Fibroblast of the aortic adventitia (primary cell): ENCODE results near the gene PPP2R3A. TPM values are rescaled to one million over a fixed set of nuclear protein-coding genes. Genes with fewer than 3 reads are reported as not detected.

Source experiments
- DNase-seq: peaks from one replicate; pipeline ENCODE4 v3.0.0-alpha.2; 2010; ENCODE audit warnings: low read depth
- H3K4me3 ChIP-seq: 2 replicates; pipeline ENCODE4 v1.5.1; 2011; ENCODE audit warnings: low read depth, mild to moderate bottlenecking, control low read depth, low read length, moderate library complexity
- total RNA-seq: library from RNA; depleted of rRNA; stranded (reverse); fragments of >200 nt; gene quantifications from 2 replicates; pipeline ENCODE4 v1.2.3, GENCODE V29; 2012; ENCODE audit warnings: low replicate concordance
- TF ChIP-seq, protein P1 (sequence below): IDR thresholded peaks from 2 replicates; pipeline ENCODE4 v1.5.1; 2011; ENCODE audit warnings: mild to moderate bottlenecking, low read length, control low read depth, inconsistent platforms; ENCODE audit not compliant: insufficient read depth

PPP2R3A gene
- total RNA-seq, 1 donor: 17.9 TPM

DNA sequence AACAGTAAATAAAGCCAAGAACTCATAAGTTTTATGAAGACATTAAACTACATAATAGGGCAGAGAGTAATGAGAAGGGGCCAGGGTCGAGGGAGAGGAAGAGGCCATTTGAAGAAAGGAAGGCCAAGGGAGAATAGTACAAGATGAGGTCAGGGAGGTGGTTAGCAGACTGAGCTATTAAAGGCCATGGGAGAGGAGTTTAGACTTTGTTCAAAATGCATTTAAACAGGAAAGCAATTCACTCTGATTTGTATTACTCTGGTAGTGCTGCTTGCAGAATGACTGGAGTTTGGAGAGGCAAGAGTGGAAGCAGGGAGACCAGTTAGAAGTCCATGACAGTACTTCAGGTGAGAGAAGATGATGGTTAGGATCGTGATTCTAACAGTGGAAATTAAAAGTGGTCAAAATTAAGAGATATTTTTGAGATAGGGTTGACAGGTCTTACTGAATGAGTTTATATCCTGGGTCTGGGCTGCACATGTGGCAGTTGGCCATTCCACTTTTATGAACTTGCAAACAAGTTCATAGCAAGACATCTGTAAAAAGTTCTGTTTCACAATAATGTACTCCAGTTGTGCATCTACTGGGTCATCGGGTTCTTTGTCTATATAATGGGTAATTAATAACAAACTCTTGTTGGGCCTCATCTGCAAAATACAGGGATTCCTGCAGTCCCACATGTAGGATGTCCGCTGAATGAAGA lies 16.3 kb downstream of the PPP2R3A start:
- H3K4me3 ChIP-seq: no peak overlapping the region
- no peak for DNase-seq
- TF ChIP-seq, protein P1, sequence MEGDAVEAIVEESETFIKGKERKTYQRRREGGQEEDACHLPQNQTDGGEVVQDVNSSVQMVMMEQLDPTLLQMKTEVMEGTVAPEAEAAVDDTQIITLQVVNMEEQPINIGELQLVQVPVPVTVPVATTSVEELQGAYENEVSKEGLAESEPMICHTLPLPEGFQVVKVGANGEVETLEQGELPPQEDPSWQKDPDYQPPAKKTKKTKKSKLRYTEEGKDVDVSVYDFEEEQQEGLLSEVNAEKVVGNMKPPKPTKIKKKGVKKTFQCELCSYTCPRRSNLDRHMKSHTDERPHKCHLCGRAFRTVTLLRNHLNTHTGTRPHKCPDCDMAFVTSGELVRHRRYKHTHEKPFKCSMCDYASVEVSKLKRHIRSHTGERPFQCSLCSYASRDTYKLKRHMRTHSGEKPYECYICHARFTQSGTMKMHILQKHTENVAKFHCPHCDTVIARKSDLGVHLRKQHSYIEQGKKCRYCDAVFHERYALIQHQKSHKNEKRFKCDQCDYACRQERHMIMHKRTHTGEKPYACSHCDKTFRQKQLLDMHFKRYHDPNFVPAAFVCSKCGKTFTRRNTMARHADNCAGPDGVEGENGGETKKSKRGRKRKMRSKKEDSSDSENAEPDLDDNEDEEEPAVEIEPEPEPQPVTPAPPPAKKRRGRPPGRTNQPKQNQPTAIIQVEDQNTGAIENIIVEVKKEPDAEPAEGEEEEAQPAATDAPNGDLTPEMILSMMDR: no peak

DNA sequence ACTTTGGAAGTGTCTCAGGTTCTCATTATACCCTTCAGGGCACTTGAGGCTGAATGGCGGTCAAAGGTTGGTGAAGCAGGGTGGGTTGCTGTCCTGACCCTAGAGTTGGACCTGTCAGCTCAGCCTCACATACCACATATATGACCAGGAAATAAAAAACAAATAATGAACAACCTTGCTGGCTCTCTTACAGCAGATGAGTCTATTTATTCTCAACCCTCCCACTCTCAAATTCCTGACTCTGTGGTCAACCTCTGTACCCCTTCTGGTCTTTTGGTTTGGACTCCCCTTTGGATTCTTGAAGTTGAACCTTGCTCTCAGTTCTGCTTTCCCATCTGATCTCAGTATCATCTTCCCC lies 16.9 kb downstream of the PPP2R3A start:
- no peak overlapping the region for H3K4me3 ChIP-seq
- no peak for DNase-seq
- TF ChIP-seq, protein P1: no peak

DNA sequence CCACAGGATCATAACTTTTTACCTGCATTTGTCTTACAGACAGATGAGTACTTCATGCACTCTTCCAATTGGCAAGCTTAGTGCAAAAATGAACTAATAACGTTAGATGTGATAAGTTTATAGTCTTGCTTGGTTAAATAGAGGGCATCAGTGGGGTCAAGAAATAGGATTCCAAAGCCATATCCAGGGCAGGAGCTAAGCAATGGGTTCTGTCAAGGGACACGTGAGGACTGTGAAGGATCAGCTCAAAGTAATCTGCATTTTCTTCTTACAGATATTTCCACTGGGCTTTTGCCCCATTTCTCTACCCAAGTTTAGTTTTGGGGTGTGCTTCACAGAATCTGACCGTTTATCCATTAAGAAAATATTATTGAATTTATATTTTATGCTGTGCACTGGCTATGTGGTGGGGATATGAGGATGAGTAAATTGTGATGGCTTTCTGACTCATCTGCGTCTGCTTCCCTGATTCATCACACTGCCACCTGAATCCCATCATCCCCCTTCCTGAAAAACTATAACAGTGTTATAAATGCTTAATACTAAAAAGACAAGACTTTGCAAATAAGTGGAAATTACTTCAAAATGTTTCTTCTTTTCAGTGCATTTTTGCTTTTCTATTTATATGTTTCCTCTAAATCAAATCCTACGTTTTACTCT lies 17.5 kb downstream of the PPP2R3A start:
- TF ChIP-seq, protein P1: no peak
- no peak overlapping the region for H3K4me3 ChIP-seq

DNA sequence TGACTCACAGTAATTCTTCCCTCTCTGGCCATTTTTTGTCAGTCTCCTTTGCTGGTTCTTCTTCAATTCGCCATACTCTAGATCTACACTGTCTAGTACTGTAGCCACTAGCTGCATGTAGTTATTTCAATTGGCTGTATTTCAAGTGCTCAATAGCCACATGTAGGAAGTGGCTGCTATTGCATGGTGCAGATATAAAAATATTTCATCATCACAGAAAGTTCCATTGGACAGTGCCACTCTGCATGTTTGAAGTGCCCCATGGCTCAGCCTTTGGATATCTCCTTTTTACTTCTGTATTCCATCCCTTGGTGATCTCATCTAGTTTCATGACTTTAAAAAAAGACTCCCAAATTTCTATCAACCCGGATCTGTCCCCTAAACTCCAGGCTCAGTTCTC lies 22.1 kb downstream of the PPP2R3A start:
- no peak for DNase-seq
- no peak overlapping the region for H3K4me3 ChIP-seq
- TF ChIP-seq, protein P1: no peak

More for the DNA sequence above, 17.5 kb downstream of the PPP2R3A start:
- peak; percentile 17 for DNase-seq

- no peak overlapping the region for H3K4me3 ChIP-seq
- DNase-seq: peak; percentile 57
These were observed 23.7 kb downstream of the PPP2R3A start for GRCh38 chr3:135989242-135989641.

GRCh38 chr3:135990903-135991302 lies 25.4 kb downstream of the PPP2R3A start:
- DNase-seq: no peak
- H3K4me3 ChIP-seq: no peak overlapping the region
- TF ChIP-seq, protein P1: no peak

More at GRCh38 chr3:135989242-135989641, 23.7 kb downstream of the PPP2R3A start:
- TF ChIP-seq, protein P1: no peak
